Keratinocyte (primary cell): ENCODE results near the gene MT1B. TPM values are rescaled to one million over a fixed set of nuclear protein-coding genes. Genes with fewer than 3 reads are reported as not detected.

Experiments used
- DNase-seq: peaks from one replicate; pipeline ENCODE4 v3.0.0-alpha.2; 2011; ENCODE audit warnings: low read depth, missing footprints, low spot score
- FAIRE-seq: peaks from 2 replicates; lab custom pipeline; 2011; peaks lifted over from hg19 to GRCh38; lab: Jason Lieb, UNC
- H2AFZ ChIP-seq: 2 replicates; pipeline ENCODE4 v1.6.0; 2012; ENCODE audit warnings: low read length, control low read depth, inconsistent platforms; ENCODE audit not compliant: control insufficient read depth
- H3K27ac ChIP-seq: 2 replicates; pipeline ENCODE4 v1.5.1; 2011; ENCODE audit warnings: low read length; ENCODE audit not compliant: control insufficient read depth, insufficient read depth
- H3K27me3 ChIP-seq: 3 replicates; pipeline ENCODE4 v1.6.0; 2011; ENCODE audit warnings: low read length; ENCODE audit not compliant: control insufficient read depth, insufficient read depth; ENCODE audit errors: extremely low read depth
- H3K36me3 ChIP-seq, 2 experiments: 2 replicates in 1 of 2; 3 replicates in 1 of 2; pipeline ENCODE4 v1.5.1; 2011; ENCODE audit warnings: low read length in 2 of 2, mild to moderate bottlenecking in 1 of 2; ENCODE audit not compliant: control insufficient read depth in 2 of 2, insufficient read depth in 2 of 2; ENCODE audit errors: extremely low read depth in 1 of 2
- H3K4me1 ChIP-seq: 3 replicates; pipeline ENCODE4 v1.5.1; 2011; ENCODE audit warnings: low read length; ENCODE audit not compliant: control insufficient read depth, insufficient read depth; ENCODE audit errors: extremely low read depth
- H3K4me2 ChIP-seq: 3 replicates; pipeline ENCODE4 v1.6.0; 2011; ENCODE audit warnings: low read depth, low read length; ENCODE audit not compliant: control insufficient read depth, insufficient read depth; ENCODE audit errors: extremely low read depth
- H3K4me3 ChIP-seq, 3 experiments: fragments of 200-600 bp in 1 of 3; sonication (generic) in 1 of 3; 2 replicates in 2 of 3; 3 replicates in 1 of 3; pipeline ENCODE4 v1.5.1; 2011 to 2016; ENCODE audit warnings: low read length in 3 of 3, mild to moderate bottlenecking in 3 of 3, control low read depth in 2 of 3, inconsistent platforms in 1 of 3, low read depth in 1 of 3, mixed read lengths in 1 of 3, mixed run types in 1 of 3, moderate library complexity in 1 of 3; ENCODE audit not compliant: control insufficient read depth in 2 of 3, insufficient read depth in 2 of 3; ENCODE audit errors: extremely low read depth in 1 of 3
- H3K79me2 ChIP-seq: 2 replicates; pipeline ENCODE4 v1.6.0; 2012; ENCODE audit warnings: low read length; ENCODE audit not compliant: control insufficient read depth, insufficient read depth
- H3K9ac ChIP-seq: 3 replicates; pipeline ENCODE4 v1.6.0; 2011; ENCODE audit warnings: low read length; ENCODE audit not compliant: control insufficient read depth, insufficient read depth; ENCODE audit errors: extremely low read depth
- H3K9me1 ChIP-seq: 3 replicates; pipeline ENCODE4 v1.6.0; 2011; ENCODE audit warnings: low read length; ENCODE audit not compliant: control insufficient read depth, insufficient read depth; ENCODE audit errors: extremely low read depth
- H3K9me3 ChIP-seq: 2 replicates; pipeline ENCODE4 v1.5.1; 2012; ENCODE audit warnings: low read depth, low read length; ENCODE audit not compliant: control insufficient read depth
- H4K20me1 ChIP-seq: 3 replicates; pipeline ENCODE4 v1.6.0; 2011; ENCODE audit warnings: low read length; ENCODE audit not compliant: control insufficient read depth, insufficient read depth; ENCODE audit errors: extremely low read depth
- CTCF ChIP-seq, 3 experiments: IDR thresholded peaks in 1 of 3; conservative IDR thresholded peaks in 1 of 3; optimal IDR thresholded peaks in 1 of 3; 2 replicates in 2 of 3; 3 replicates in 1 of 3; pipeline versions ENCODE3 to v1.5.1; 2011; ENCODE audit warnings: low read length in 3 of 3, mild to moderate bottlenecking in 3 of 3, moderate library complexity in 2 of 3, control low read depth in 1 of 3, inconsistent platforms in 1 of 3; ENCODE audit not compliant: insufficient read depth in 2 of 3; ENCODE audit errors: extremely low read depth in 1 of 3
- EZH2 ChIP-seq: IDR thresholded peaks from one replicate; pipeline ENCODE4 v1.6.1; 2012; ENCODE audit warnings: inconsistent platforms, mild to moderate bottlenecking, low read length, moderate library complexity
- dilution Hi-C: fragments of 300-500 bp; cut with MboI; formaldehyde crosslinking; loops from one replicate; pipeline ENCODE4 v1.7.0; 2020; ENCODE audit warnings: low sequenced_read_pairs; ENCODE audit not compliant: extremely low pct_ligation_motif_present
- polyA plus RNA-seq, 5 experiments: library from polyadenylated mRNA; depleted of rRNA in 3 of 5; stranded (reverse) in 3 of 5; stranded (forward) in 1 of 5; unstranded in 1 of 5; fragments of >200 nt; gene quantifications; 1 replicate in 1 of 5; 2 replicates in 3 of 5; 3 replicates in 1 of 5; pipeline versions ENCODE4 v1.2.1 to v1.2.3, GENCODE V29; 2011 to 2012; ENCODE audit warnings: missing spikeins in 2 of 5, low read depth in 1 of 5, low replicate concordance in 1 of 5

The MT1B gene
- polyA plus RNA-seq, 1 donor (not counting 4 experiments of a cell fraction or from before 2014, with no cell fraction given) = not detected

DNA sequence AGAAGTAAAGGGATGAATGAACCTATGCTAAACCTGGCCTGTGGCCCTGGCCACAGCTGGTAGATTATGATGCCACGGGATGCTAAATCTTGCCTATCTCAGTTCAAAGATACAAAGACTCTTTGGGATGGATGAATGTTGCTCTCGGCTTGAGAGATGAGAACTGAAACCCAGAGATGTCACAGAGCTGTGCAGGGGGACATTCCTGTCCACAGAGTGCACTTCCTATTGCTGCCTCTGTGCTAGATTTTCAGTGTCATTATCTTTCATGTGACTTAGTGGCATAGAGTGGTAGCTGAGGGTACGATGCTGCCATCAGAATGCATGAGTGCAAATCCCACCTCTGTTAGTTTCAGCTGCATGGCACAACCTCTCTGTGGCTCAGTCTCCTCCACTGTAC lies 21.6 kb upstream of the MT1B start:
- Histone ChIP-seq H3K79me2 (peaks cover 9% of the 10 kb centered on the region), H3K9me3 (no peaks in the 10 kb centered on the region), H3K36me3 (no peaks in the 10 kb centered on the region), H3K9ac (no peak overlapping the region), H4K20me1 (peaks cover 3% of the 10 kb centered on the region), H3K4me3 (no peak overlapping the region), H3K27me3 (peaks cover 25% of the 10 kb centered on the region), H3K27ac (no peak overlapping the region), H3K9me1 (no peaks in the 10 kb centered on the region), H3K4me1 (peaks cover 10% of the 10 kb centered on the region), H3K4me2 (no peak overlapping the region), H2AFZ (no peak overlapping the region)
- FAIRE-seq (no peak), DNase-seq (no peak)
- TF ChIP-seq EZH2 = no peak
- TF ChIP-seq CTCF (optimal IDR thresholded peaks at IDR 0.05 in 1 of 3, IDR thresholded peaks at IDR 0.05 in 1 of 3, conservative IDR thresholded peaks at IDR 0.05 in 1 of 3; ENCODE audit: extremely low read depth in 1 of 3, insufficient read depth in 2 of 3, low read length in 3 of 3) = no peak
- dilution Hi-C loops = no loop called here

DNA sequence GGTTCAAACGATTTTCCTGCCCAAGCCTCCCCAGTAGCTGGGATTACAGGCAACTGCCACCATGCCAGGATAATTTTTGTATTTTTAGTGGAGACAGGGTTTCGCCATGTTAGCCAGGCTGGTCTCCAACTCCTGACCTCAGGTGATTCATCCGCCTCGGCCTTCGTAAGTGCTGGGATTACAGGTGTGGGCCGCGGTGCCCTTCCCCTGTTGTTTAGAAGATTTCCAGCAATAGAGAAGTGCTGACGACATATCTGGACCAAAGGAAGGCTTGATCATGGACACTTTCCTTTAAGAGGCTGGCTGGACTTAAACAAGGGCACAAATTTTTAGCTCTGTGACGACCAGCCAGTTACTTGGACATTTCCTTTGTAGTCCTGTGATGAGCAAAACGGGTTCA lies 20.5 kb upstream of the MT1B start:
- Histone ChIP-seq H3K9ac (no peak overlapping the region), H3K27me3 (peaks cover 35% of the 10 kb centered on the region), H3K36me3 (no peaks in the 10 kb centered on the region), H4K20me1 (peaks cover 3% of the 10 kb centered on the region), H3K4me1 (peaks cover 10% of the 10 kb centered on the region), H3K4me3 (no peak overlapping the region), H2AFZ (no peak overlapping the region), H3K9me1 (no peaks in the 10 kb centered on the region), H3K79me2 (peaks cover 4% of the 10 kb centered on the region), H3K27ac (no peak overlapping the region), H3K4me2 (no peak overlapping the region), H3K9me3 (no peaks in the 10 kb centered on the region)
- TF ChIP-seq CTCF (optimal IDR thresholded peaks at IDR 0.05 in 1 of 3, IDR thresholded peaks at IDR 0.05 in 1 of 3, conservative IDR thresholded peaks at IDR 0.05 in 1 of 3; ENCODE audit: extremely low read depth in 1 of 3, insufficient read depth in 2 of 3, low read length in 3 of 3) (no peak), EZH2 (no peak)
- no peak for DNase-seq
- dilution Hi-C loops = no loop called here
- FAIRE-seq = no peak
